ENCODE results near the gene NKAP.
"Not testable (repeated sequence)": the region's sequence is repeated elsewhere in the genome, so short reads cannot be mapped to it uniquely, and the experiment has no call there.

Gene NKAP

GRCh38 chrX:119984652-119985051, 41.1 kb upstream of the NKAP start:
- TF ChIP-seq, protein P1, sequence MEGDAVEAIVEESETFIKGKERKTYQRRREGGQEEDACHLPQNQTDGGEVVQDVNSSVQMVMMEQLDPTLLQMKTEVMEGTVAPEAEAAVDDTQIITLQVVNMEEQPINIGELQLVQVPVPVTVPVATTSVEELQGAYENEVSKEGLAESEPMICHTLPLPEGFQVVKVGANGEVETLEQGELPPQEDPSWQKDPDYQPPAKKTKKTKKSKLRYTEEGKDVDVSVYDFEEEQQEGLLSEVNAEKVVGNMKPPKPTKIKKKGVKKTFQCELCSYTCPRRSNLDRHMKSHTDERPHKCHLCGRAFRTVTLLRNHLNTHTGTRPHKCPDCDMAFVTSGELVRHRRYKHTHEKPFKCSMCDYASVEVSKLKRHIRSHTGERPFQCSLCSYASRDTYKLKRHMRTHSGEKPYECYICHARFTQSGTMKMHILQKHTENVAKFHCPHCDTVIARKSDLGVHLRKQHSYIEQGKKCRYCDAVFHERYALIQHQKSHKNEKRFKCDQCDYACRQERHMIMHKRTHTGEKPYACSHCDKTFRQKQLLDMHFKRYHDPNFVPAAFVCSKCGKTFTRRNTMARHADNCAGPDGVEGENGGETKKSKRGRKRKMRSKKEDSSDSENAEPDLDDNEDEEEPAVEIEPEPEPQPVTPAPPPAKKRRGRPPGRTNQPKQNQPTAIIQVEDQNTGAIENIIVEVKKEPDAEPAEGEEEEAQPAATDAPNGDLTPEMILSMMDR (IDR thresholded peaks at IDR 0.05; ENCODE audit: low read depth, low read length) = no peak
- Histone ChIP-seq H3K9me3 (ENCODE audit: severe bottlenecking) (no peaks in the 10 kb centered on the region), H3K36me3 (no peaks in the 10 kb centered on the region), H3K27me3 (ENCODE audit: insufficient read depth, low read depth, severe bottlenecking) (no peaks in the 10 kb centered on the region), H3K4me3 (ENCODE audit: low read depth, low read length) (no peak overlapping the region), H3K27ac (peak overlapping the region; percentile 30)
- DNase-seq = peak; percentile 27

GRCh38 chrX:119983494-119983893, 39.9 kb upstream of the NKAP start:
- H3K4me3 ChIP-seq (ENCODE audit: low read depth, low read length) = no peak overlapping the region
- no peaks in the 10 kb centered on the region for H3K9me3 ChIP-seq (ENCODE audit: severe bottlenecking)
- H3K36me3 ChIP-seq = no peaks in the 10 kb centered on the region
- H3K27me3 ChIP-seq (ENCODE audit: insufficient read depth, low read depth, severe bottlenecking) = no peaks in the 10 kb centered on the region
- DNase-seq = no peak
- TF ChIP-seq, protein P1 (IDR thresholded peaks at IDR 0.05; ENCODE audit: low read depth, low read length) = no peak
- no peak overlapping the region for H3K27ac ChIP-seq

- TF ChIP-seq, protein P1 (IDR thresholded peaks at IDR 0.05; ENCODE audit: low read depth, low read length) = no peak
- Histone ChIP-seq H3K4me3 (ENCODE audit: low read depth, low read length) (no peak overlapping the region), H3K27ac (no peak overlapping the region), H3K9me3 (ENCODE audit: severe bottlenecking) (peaks cover 2% of the 10 kb centered on the region), H3K36me3 (no peaks in the 10 kb centered on the region), H3K27me3 (ENCODE audit: insufficient read depth, low read depth, severe bottlenecking) (no peaks in the 10 kb centered on the region)
- no peak for DNase-seq
These were observed 38.6 kb upstream of the NKAP start for GRCh38 chrX:119982145-119982544.

GRCh38 chrX:119981286-119982070, 37.9 kb upstream of the NKAP start:
- no peak overlapping the region for H3K4me3 ChIP-seq (ENCODE audit: low read depth, low read length)
- DNase-seq = peak; percentile 33

DNA sequence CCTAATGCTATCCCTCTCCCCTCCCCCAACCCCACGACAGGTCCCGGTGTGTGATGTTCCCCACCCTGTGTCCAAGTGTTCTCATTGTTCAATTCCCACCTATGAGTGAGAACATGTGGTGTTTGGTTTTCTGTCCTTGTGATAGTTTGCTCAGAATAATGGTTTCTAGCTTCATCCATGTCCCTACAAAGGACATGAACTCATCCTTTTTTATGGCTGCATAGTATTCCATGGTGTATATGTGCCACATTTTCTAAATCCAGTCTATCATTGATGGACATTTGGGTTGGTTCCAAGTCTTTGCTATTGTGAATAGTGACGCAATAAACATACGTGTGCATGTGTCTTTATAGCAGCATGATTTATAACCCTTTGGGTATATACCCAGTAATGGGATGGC, 33.6 kb upstream of the NKAP start:
- not testable (repeated sequence) for H3K36me3 ChIP-seq; H3K27ac ChIP-seq; DNase-seq; H3K9me3 ChIP-seq (ENCODE audit: severe bottlenecking); H3K4me3 ChIP-seq (ENCODE audit: low read depth, low read length); H3K27me3 ChIP-seq (ENCODE audit: insufficient read depth, low read depth, severe bottlenecking)

More at GRCh38 chrX:119981286-119982070, 37.9 kb upstream of the NKAP start:
- Histone ChIP-seq H3K9me3 (ENCODE audit: severe bottlenecking) (peaks cover 2% of the 10 kb centered on the region), H3K27ac (no peak overlapping the region), H3K36me3 (no peaks in the 10 kb centered on the region), H3K27me3 (ENCODE audit: insufficient read depth, low read depth, severe bottlenecking) (no peaks in the 10 kb centered on the region)
- TF ChIP-seq, protein P1 (IDR thresholded peaks at IDR 0.05; ENCODE audit: low read depth, low read length) = peak; percentile 68

- no peaks in the 10 kb centered on the region for H3K9me3 ChIP-seq (ENCODE audit: severe bottlenecking)
- no peak overlapping the region for H3K4me3 ChIP-seq (ENCODE audit: low read depth, low read length)
- no peak for DNase-seq
- H3K36me3 ChIP-seq = no peaks in the 10 kb centered on the region
- TF ChIP-seq, protein P1 (IDR thresholded peaks at IDR 0.05; ENCODE audit: low read depth, low read length) = no peak
- H3K27me3 ChIP-seq (ENCODE audit: insufficient read depth, low read depth, severe bottlenecking) = no peaks in the 10 kb centered on the region
- no peak overlapping the region for H3K27ac ChIP-seq
These were observed 27.6 kb upstream of the NKAP start for GRCh38 chrX:119971184-119971583.
